WTC11 (cell line): ENCODE measurements around the gene SERP1. TPM values are rescaled to one million over a fixed set of nuclear protein-coding genes. Genes with fewer than 3 reads are reported as not detected.

Source experiments
- total RNA-seq: library from RNA; stranded (reverse); gene quantifications from 3 replicates; pipeline ENCODE4 v1.2.3, GENCODE V29; 2021

The SERP1 gene
- total RNA-seq, 1 experiment from 2014 or later, result 98.3 TPM

Other genes with a start within 250 kb of the SERP1 start
- 20.1 to 24.0 TPM (median 21.1 TPM) in 3 replicates for gene TSC22D2, start 138.2 kb downstream of the SERP1 start, total RNA-seq
- gene EIF2A, start 291 bp upstream of the SERP1 start, total RNA-seq, result 76.2 to 88.4 TPM (median 82.7 TPM) in 3 replicates
- gene SELENOT, start 56.8 kb upstream of the SERP1 start, total RNA-seq, result 48.3 to 57.0 TPM (median 53.4 TPM) in 3 replicates
- gene ERICH6, start 157.4 kb upstream of the SERP1 start, total RNA-seq, result 0.26 to 0.30 TPM in 2 of 3 replicates, not detected in the other
- 15.8 to 17.1 TPM (median 15.9 TPM) in 3 replicates for gene SIAH2, start 216.7 kb upstream of the SERP1 start, total RNA-seq